Measurements from ENCODE around the gene NTN3. TPM values are rescaled to one million over a fixed set of nuclear protein-coding genes. Genes with fewer than 3 reads are reported as not detected.
"Not testable (repeated sequence)": the region's sequence is repeated elsewhere in the genome, so short reads cannot be mapped to it uniquely, and the experiment has no call there.

NTN3 gene
- total RNA-seq (2014; rRNA removed; shearing (Covaris generic)), result not detected in 2 replicates

- DNase-seq (ENCODE audit: low spot score), result no peak
Observed at GRCh38 chr16:2471016-2471652, at the start of gene NTN3. TSS of gene NTN3 (plus strand) at chr16:2471297. CDS start at chr16:2471702, 405 bp downstream.

- DNase-seq (ENCODE audit: low spot score), result no peak
Observed at GRCh38 chr16:2422123-2422867, 48.8 kb upstream of the NTN3 start.

GRCh38 chr16:2424061-2425007 is 46.8 kb upstream of the NTN3 start:
- DNase-seq (ENCODE audit: low spot score), result no peak

- DNase-seq (ENCODE audit: low spot score), result no peak
Observed at GRCh38 chr16:2425008-2425518, 46.0 kb upstream of the NTN3 start.

DNA sequence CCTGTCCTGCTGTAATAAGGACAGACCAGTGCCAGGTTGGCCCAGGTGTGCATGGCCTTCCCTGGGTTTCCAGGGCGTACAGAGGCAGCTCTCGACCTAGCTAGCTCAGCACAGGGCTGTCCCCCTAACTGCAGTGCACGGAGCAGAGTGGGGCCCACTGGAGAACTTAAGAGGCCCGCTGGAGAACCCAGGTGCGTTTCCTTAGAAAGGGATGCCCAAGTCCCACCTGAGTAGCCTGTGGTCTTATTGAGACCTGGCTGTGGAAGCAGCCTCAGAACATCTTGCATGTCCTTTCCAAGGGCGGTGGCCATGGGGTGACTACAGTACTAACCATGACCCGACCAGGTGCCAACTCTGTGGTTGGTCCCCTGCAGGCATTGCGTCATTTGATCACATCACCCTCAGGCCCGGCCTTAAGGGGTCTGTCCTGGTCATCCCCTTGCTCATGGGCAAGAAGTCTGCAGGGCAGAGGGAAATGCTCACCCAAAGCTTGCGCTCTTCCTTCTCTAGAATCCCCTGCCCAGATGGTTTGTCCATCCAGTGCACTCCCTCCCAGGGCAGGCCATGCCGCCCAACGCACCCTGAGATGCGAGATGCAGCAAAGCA is 45.2 kb upstream of the NTN3 start:
- DNase-seq (ENCODE audit: low spot score), result no peak

DNA sequence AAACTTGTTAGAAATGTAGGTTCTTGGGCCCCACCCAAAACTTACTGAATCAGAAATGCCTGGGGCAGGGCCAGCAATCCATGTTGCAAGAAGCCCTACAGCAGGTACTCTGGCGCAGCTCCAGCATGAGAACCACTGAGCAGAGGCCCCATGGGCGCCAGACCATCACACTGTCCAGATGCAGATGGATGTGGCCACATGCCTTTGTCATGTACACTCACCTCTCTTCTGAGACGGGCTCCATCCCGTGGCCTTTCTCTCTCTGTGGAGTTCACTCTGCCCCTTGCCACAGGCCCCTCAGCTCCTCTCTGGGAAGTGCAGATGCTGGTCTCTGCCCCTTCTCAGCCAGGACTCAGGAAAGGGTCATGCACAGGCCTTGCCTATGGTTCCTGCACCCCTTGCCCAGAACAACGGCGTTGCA is 44.1 kb upstream of the NTN3 start:
- no peak for DNase-seq (ENCODE audit: low spot score)

DNA sequence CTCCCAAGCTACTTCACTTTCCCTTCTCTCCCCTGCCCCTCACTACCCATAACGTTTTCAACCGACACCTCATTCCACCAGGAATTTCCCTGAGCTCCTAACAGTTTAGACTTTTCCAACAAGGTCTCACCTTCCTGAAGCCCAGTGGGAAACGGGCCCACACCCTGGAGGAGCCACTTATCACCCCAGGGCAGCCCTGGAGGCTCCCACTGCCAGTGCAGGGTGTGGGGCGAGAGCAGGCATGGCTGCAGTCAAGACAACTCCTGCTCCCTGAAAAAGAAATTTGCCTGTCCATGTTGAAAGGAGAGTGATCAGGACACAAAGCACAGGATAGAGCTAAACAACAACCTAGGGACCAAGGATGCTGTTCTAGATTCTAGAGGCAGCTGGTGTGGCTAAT is 43.6 kb upstream of the NTN3 start:
- no peak for DNase-seq (ENCODE audit: low spot score)

GRCh38 chr16:2428051-2428783 is 42.9 kb upstream of the NTN3 start:
- DNase-seq (ENCODE audit: low spot score), result peak; percentile 64

DNA sequence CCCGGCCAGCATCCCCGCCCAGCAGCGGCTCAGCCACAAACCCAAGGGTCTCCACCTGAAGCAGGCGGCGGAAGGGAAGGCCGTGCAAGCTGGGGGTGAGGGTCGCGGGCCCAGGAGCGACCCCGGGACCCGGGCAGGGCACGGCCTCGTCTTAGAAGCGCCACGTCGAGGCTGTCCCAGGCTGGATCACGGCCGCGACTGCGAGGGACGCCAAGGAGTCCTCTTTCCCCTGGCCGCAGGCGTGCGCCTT is 42.4 kb upstream of the NTN3 start:
- no peak for DNase-seq (ENCODE audit: low spot score)

DNA sequence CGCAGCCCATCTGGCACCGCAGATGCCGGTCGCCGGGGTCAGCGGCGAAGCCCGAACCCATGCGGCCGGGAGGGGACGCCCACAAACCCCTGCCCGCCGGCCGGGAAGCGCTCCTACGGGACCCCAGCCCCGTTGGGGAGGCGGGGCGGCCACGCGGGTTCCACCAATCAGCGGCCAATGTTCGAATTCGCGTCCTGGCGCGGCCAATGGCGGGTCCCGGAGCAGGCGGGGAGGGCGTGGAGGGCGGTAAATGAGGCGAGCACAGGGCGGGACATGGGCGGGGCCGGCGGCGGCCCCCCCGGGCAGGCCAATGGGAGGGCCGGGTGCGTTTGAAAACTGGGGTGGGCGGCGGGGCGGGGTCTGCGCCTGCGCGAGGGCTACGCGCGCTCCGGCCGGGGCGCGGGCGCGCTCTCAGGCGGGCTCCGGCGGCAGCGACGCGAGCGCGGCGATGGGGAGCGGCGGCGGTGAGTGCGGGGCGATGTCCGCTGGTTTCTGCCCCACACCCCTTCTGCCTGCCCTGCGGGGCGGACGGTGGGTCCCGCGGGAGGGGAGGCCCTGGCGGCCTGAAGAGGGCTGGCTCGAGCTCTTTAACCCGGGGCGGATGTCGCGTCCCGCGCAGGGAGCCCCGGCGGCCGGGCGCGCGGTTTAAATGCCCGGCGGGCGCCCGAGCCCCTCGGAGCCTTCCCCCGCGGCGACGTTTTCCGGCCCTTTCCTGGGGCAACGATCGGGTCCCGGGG is 41.9 kb upstream of the NTN3 start, which contains the start of gene CCNF:
Gene CCNF (plus strand): TSS at position 414 of the 737 bp plus-strand sequence. CDS start 35 bp downstream, at position 449.
- peak; percentile 93 for DNase-seq (ENCODE audit: low spot score)

GRCh38 chr16:2429771-2430663 is 41.1 kb upstream of the NTN3 start:
- peak; percentile 56 for DNase-seq (ENCODE audit: low spot score)

- DNase-seq (ENCODE audit: low spot score), result no peak
Observed at GRCh38 chr16:2432286-2432685, 38.8 kb upstream of the NTN3 start.

GRCh38 chr16:2432801-2433505 is 38.1 kb upstream of the NTN3 start:
- no peak for DNase-seq (ENCODE audit: low spot score)

GRCh38 chr16:2435236-2435635 is 35.9 kb upstream of the NTN3 start:
- DNase-seq (ENCODE audit: low spot score), result not testable (repeated sequence)

- DNase-seq (ENCODE audit: low spot score), result no peak
Observed at GRCh38 chr16:2436110-2436509, 35.0 kb upstream of the NTN3 start.

GRCh38 chr16:2437032-2437790 is 33.9 kb upstream of the NTN3 start:
- DNase-seq (ENCODE audit: low spot score), result no peak

GRCh38 chr16:2438121-2438520 is 33.0 kb upstream of the NTN3 start:
- no peak for DNase-seq (ENCODE audit: low spot score)

DNA sequence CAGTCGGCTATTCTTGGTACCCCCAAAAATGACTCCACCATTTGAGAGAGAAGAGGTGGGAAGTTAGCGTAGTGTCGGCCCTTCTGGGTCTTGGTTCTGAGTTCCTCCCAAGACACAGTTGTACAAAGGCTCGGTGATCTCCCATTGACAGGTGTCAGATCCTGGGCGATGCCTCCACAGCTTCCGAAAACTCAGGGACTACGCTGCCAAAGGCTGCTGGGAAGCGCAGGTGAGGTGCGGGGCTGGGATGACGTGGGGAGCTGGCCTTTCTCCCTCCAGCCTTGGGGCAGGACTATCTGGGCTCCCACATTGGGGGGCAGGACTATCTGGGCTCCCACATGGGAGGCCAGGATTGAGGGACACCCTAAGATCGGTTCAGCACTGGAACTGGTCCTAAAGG is 31.5 kb upstream of the NTN3 start:
- no peak for DNase-seq (ENCODE audit: low spot score)
